Measurements from ENCODE around the gene EIF3B.

EIF3B gene

GRCh38 chr7:2403014-2403717, 48.5 kb downstream of the EIF3B start, which contains the start of gene CHST12:
CHST12 (plus strand) TSS chr7:2403611; CDS start chr7:2432640, 29,029 bp downstream.
- Mint-ChIP-seq H3K9me3 (no peaks in the 10 kb centered on the region), H3K27me3 (ENCODE audit: low read depth, poor library complexity) (peaks cover 3% of the 10 kb centered on the region), H3K4me1 (peaks cover 55% of the 10 kb centered on the region), H3K4me3 (peak within 1 kb of the TSS; percentile 83), H3K36me3 (ENCODE audit: low read depth) (peaks cover 4% of the 10 kb centered on the region), H3K27ac (no peak within 1 kb of the TSS)
- TF ChIP-seq CTCF (IDR thresholded peaks at IDR 0.05), result no peak
- peak; percentile 97 for DNase-seq

GRCh38 chr7:2403718-2404648, 49.4 kb downstream of the EIF3B start:
- no peak for TF ChIP-seq CTCF (IDR thresholded peaks at IDR 0.05)
- H3K4me1 Mint-ChIP-seq, result peaks cover 63% of the 10 kb centered on the region
- peak; percentile 52 for DNase-seq
- H3K27ac Mint-ChIP-seq, result no peak overlapping the region
- H3K4me3 Mint-ChIP-seq, result peak overlapping the region; percentile 83
- peaks cover 3% of the 10 kb centered on the region for H3K27me3 Mint-ChIP-seq (ENCODE audit: low read depth, poor library complexity)
- no peaks in the 10 kb centered on the region for H3K9me3 Mint-ChIP-seq
- H3K36me3 Mint-ChIP-seq (ENCODE audit: low read depth), result peaks cover 4% of the 10 kb centered on the region

DNA sequence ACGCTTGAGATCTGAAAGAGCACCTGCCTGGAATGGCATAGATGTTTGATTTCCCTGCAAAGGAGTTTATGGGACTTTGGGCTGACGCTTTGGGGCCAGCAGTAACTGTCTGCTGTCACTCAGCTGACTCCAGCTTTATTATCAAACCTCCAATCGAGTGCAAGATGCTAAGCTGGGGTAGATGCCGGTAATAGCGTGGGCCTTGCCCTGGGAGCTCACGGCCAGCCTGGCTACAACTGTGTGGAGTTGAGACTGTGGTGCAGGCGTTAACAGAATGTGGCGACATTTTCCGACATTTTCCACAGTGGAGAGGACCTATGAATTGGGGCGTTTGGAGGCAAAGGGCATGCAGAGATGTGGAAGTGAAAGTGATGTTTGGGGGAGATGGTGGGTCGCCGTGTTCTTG, 50.1 kb downstream of the EIF3B start:
- TF ChIP-seq CTCF (IDR thresholded peaks at IDR 0.05), result no peak
- Mint-ChIP-seq H3K4me3 (peak overlapping the region; percentile 83), H3K4me1 (peaks cover 67% of the 10 kb centered on the region), H3K27ac (no peak overlapping the region), H3K27me3 (ENCODE audit: low read depth, poor library complexity) (peaks cover 3% of the 10 kb centered on the region), H3K9me3 (no peaks in the 10 kb centered on the region), H3K36me3 (ENCODE audit: low read depth) (peaks cover 4% of the 10 kb centered on the region)
- no peak for DNase-seq

DNA sequence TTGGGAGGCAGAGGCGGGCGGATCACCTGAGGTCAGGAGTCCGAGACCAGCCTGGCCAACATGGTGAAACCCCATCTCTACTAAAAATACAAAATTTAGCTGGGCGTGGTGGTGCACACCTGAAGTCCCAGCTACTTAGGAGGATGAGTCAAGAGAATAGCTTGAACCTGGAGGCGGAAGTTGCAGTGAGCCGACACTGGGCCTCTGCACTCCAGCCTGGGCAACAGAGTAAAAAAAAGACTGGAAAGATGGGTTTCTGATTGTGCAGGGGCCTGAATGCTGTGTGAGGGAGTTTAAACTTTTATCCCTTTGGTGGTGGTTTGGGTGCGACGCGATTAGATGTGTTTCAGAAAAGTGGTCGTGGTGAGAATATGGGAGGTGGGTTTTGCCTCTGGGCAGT, 50.6 kb downstream of the EIF3B start:
- Mint-ChIP-seq H3K27ac (no peak overlapping the region), H3K9me3 (no peaks in the 10 kb centered on the region), H3K27me3 (ENCODE audit: low read depth, poor library complexity) (peaks cover 3% of the 10 kb centered on the region), H3K36me3 (ENCODE audit: low read depth) (peaks cover 4% of the 10 kb centered on the region), H3K4me3 (peak overlapping the region; percentile 83), H3K4me1 (peaks cover 67% of the 10 kb centered on the region)
- DNase-seq, result no peak
- TF ChIP-seq CTCF (IDR thresholded peaks at IDR 0.05), result no peak

DNA sequence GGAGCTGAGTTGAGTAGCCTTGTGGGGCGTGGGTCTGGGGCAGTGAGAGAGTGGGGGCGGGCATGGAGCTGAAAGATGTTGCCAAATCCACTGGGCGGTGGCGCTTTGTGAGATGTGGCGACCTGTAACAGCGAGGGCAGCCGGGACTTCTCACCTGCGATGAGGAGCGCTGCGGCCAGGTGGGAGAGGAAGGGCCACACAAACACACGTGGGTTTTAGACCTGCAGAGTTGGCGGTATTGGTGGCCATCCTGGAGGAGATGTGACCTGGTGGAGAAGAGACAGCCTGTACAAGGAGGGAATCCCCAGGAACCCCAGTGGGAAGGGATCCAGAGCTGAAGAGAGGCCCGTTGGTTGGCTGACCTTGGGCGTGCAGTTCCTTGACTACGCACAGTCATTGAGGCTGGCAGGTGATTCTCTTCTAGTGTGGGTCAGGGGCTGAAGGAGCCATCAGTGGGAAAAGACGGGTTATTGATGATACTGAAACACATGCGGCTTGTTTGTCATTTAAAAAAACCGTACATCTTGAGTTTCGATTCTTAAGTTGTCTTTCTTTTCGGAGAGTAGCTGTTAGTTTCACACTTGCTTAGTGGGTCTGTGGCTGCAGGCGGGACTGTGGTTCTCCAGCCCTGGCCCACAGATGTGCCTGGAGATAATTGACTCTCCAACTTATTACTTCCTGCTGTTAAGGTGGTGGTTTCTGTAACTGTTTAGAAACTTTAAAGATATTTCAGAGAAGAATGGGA, 51.1 kb downstream of the EIF3B start:
- DNase-seq, result no peak
- TF ChIP-seq CTCF (IDR thresholded peaks at IDR 0.05), result no peak
- peaks cover 69% of the 10 kb centered on the region for H3K4me1 Mint-ChIP-seq
- H3K27me3 Mint-ChIP-seq (ENCODE audit: low read depth, poor library complexity), result peaks cover 3% of the 10 kb centered on the region
- H3K9me3 Mint-ChIP-seq, result no peaks in the 10 kb centered on the region
- H3K36me3 Mint-ChIP-seq (ENCODE audit: low read depth), result peaks cover 4% of the 10 kb centered on the region
- no peak overlapping the region for H3K27ac Mint-ChIP-seq
- peak overlapping the region; percentile 66 for H3K4me3 Mint-ChIP-seq

Measured in nephron progenitor cell (in vitro differentiated cells).